GM18507 (cell line): ENCODE data around the gene CFP.

Experiments used
- DNase-seq: peaks from one replicate; pipeline ENCODE4 v3.0.0; 2011; ENCODE audit warnings: low read depth; ENCODE audit not compliant: insufficient read length; ENCODE audit errors: extremely low spot score
- FAIRE-seq: peaks from 2 replicates; lab custom pipeline; 2011; peaks lifted over from hg19 to GRCh38; lab: Jason Lieb, UNC

CFP gene

DNA sequence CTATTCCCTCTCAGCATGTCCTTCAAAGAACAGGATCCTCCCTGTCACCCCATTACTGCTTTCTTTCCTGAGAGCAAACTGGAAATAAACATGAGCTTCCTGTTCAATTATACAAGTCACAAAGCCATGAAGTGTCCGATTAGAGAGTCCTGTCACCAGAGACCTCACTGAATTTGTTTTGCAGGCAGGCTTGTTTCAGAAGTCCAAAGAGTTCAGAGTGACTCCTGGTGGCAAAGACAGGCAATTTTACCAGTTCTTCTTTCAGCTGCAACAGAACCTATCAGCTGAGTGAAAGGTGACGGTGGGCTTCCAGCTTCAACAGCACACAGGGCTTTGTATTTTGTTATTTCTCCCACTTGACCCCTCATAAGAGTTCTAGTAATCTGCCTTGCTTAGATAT, 14.2 kb upstream of the CFP start:
- FAIRE-seq = no peak

DNA sequence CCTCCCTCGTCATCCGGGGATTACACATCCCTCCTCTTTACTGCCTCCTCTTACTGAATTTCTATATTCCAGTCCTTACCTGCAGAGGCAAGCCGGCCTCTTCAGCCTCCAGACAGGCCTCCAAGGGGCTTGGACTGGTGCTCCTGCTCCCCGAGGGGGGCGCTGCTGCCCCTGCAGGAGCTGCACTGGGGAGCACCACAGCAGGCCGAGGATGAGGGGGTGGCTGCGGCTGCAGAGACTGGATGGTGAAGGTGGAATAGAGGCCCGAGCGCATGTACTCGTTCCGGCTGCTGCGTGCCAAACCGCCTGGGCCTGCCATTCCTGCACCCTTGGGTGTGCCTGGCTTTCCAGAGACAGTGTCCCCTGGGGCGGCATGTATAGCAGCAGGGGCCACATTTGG, 9.1 kb upstream of the CFP start:
- FAIRE-seq (no peak), DNase-seq (no peak)

More for the DNA sequence above, 14.2 kb upstream of the CFP start:
- no peak for DNase-seq

DNA sequence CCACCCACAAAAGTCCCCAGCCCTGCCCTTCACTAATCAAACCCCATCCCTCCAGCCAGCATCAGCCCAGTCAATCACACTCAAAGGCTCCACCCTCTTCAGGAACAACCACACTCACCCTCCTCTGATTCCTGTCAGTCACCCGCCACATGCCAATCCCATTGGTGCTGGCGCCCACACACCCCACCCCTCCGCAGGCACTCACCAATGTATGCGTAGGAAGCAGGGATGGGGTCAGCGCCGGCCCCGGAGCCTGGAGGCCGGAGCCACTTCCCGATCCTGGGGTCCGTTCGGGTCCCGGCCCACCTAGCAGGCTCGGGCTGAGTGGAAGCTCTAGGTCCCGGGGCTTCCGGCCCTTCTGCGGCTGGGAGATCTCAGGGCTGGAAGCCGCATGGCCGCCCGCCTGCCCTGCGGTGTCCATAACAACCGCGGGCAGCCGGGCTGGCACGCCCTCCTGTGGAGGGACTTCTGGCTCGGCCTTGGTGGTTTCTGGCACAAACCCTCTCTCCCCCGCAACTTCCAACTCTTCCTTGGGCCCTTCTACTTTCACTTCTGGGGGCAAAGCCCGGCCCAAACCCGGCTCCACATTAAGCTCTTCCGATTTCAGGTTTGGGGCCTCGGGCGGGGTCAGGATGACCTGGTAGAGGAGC, 7.9 kb upstream of the CFP start:
- no peak for DNase-seq
- FAIRE-seq = peak; percentile 54

DNA sequence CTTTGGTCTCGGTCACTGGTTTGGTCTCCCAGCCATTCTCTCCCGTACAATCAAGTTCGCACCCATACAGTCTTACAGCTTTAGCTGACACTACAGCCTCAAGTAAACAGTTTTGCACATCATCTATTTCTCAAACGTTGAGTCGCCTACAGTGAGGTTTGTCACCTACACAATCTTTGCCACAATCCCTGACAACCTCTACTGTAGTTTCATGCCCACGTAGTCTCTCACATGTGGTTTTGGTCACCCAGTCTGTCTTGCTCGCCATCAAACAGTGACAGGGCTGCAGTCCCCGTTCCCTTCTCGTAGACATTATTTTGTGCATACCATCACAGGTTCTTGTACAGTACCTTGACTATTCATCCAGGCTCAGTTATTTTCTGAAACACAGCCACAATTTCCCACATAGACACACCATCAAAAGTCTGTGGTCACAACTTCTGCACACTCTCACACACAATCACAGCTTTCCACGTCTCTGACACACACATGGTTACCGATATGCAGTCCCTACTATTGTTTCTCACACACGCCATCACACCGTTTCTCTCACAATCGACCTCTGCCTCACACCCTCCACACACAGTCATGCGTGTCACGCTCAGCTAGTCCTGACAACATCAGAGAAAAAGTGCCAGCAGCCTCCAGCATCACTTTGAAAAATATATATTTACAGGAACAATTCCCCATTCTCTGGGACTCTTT, 5.3 kb upstream of the CFP start:
- no peak for DNase-seq
- no peak for FAIRE-seq

DNA sequence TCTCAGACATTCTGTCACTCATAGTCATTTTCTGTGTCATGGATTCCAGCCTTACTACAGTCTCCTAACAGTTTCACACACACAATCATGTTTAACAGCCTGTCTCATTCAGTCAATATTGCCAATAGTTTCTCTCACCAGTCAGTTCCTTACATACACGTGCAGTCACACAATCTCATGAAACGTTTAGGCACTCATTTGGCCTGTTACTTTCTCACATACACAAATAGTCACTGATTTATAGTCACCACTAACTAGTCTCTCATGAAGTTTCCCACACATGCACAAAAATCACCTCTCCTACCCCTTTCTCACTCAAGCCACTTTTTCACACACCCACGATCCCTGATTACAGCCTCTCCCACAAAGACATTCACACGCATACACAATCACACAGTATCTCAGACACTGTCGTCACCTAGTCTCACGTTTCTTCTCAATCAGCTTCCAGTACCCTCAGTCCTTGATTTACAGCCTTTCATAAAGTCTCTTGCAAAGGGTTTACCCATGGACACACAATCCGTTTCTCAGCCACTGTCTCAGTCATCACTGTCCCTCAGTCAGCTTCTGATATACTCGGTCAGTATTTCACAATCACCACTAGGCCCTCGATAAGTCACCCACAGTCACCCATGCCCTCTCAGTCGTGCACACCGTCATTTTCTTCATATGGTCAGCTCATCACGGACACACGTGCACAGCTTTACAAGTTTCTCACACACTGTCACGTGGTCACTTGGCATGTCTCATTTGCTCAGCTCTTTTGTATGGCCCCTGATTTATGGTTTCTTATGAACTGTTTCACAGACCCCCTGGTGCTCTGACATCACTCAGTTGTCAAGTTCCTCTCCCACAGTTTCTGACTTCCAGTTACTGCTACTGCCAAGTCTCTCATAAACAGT, 4.2 kb upstream of the CFP start:
- no peak for DNase-seq
- FAIRE-seq = no peak

DNA sequence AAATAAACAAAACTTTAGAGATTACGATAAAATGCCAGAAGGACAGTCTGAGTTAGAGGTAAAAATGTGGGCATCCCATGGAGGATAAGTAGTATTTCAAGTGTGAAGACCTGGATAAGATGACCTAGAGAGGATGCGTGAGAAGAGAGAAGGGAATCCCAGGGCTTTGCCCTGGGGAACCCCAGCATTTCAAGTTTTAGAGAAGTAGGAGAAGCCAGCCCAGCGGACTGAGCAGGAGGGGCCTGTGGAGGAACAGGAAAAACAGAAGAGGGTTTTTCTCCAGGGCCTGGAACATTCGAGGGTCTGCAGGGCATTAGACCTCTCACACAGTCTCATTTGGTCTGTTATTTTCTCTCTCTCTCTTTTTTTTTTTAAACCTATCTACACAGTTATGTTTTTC, 2.9 kb upstream of the CFP start:
- no peak for FAIRE-seq
- DNase-seq = no peak

DNA sequence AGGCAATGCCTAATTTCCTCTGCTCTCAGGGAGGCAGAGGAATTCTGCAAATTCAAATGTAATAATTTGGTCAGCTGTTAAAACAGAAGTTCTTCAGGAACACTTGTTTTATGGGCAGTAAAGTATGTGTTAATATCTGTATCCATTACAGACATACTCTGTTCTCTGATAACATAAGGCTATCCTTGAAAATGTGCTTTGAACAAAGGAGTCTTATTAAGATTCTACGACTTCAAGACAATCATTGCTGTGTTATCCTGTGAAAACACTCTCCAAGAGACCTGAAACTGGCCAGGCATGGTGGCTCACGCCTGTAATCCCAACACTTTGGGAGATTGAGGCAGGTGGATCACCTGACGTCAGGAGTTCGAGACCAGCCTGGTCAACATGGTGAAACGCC, 1.9 kb upstream of the CFP start:
- DNase-seq (no peak), FAIRE-seq (no peak)

DNA sequence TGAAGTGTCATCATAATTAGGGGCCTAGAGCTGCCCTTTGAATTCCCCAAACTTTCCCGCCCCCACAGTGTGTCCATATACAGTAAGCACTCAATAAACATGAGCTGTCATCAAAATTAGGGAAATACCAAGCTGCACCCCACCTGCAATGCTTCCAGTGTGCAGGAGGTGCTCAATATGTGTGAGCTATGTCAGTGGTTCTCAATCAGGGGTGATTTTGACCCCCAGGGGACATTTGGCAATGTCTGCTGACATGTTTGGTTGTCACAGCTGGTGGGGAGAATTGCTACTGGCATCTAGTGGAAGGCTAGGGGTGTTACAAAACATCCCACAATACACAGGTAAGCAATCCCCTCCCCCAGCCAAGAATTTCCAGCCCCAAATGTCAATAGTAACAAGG, 748 bp downstream of the CFP start:
- no peak for DNase-seq
- FAIRE-seq = peak; percentile 68

DNA sequence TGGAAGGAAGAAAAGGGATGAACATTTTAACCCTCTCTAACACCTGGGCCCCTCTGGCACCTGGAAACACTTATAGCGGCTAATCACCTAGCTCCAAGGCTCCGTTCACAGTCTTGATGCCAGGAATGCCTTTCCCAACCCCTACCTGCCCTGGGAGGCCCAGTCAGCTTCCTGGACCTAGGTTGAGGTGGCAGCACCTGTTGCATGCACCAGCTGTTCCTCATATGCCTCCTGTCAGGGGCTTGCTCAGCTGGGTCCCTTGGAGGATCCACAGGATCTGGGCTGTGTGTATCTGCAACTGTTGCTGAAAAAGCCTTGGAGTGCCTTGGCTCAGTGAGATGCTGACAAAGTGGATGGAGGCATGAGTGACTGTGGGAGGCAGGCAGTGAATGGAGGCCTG, 4.4 kb downstream of the CFP start:
- DNase-seq (no peak), FAIRE-seq (no peak)

DNA sequence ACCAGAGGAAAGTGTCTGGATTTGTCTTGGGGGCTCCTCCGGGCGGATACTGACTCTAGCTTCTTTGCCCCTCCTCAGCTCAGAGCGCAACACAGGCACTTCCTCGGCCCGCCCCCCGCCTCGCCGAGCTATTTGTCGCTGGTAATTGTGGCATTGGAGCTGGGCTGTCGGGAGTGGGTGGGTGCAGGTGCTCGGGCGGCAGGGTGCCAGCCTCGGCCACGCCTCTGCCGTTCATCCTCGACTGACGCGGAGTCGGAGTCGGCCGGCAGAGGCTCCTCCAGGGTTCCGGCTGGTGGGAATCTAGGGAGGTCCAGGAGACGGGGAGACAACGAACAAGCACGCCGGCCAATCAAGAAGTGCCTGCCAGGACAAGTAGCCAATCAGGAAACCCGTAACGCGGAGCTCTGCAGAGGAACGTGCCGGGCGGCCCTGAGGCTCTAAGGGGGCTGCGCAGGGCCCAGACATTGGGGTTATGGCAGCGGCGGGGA, 6.1 kb downstream of the CFP start:
- FAIRE-seq = peak; percentile 61

DNA sequence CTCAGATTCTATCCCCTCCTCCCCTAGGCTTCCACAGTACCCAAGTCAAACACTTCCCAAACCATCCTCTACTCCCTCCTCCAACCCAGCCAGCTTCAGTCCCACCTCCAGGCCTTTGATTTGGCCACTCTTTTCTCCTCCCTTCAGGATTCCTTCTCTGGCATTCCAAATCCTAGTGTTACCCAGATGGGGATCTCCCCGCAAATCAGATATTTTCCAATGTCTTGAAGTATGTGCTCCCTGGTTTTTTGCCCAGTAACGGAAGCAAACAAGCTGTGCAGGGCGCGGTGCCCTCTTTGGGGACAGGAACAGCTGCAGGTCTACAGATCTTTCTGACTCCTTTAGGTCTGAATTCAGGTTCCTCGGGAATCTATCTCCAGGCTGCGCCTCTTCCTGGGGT, 7.9 kb downstream of the CFP start:
- DNase-seq (no peak), FAIRE-seq (no peak)

More for the DNA sequence above, 6.1 kb downstream of the CFP start:
- DNase-seq = no peak

DNA sequence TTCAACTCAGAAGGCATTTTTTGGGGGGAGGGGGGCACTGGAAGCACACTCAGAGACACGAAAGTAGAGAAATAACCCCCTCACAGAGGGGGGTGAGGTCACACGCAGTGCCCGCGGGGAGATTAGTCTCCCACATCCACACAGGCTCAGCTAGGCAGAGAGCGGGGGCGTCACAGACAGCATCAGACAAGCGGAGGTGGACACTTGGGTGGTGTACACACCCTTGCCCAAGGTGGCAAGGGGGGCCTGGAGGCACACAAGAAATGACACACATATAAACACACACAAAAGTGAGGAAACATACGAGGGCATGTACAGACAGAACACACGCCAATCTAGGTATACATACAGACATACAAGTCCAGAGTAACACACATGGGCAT, 9.4 kb downstream of the CFP start:
- FAIRE-seq = no peak

DNA sequence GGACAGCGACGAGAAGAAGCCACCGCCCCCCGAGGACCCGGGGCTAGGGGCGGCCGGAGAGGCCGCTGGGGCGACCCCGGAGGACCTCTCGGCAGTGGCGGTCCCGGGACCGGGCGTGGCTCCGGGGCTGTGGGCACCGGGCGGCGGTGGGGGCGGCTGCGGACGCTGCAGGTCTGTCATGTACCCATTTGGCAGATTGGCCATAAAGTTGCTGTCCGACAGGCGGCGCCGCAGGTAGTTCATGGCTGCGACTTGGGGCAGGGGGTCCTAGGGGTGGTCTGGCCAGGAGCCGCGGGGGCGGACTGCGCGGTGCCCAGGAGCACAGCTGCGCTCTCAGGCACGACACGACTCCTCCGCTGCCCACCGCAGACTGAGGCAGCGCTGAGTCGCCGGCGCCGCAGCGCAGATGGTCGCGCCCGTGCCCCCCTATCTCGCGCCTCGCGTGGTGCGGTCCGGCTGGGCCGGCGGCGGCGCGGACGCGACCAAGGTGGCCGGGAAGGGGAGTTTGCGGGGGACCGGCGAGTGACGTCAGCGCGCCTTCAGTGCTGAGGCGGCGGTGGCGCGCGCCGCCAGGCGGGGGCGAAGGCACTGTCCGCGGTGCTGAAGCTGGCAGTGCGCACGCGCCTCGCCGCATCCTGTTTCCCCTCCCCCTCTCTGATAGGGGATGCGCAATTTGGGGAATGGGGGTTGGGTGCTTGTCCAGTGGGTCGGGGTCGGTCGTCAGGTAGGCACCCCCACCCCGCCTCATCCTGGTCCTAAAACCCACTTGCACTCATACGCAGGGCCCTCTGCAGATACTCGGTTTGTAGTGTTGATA, 10.0 kb downstream of the CFP start, which contains the start of gene SYN1:
Gene SYN1 (minus strand): TSS at position 372 of the 817 bp plus-strand sequence. CDS start 129 bp downstream, at position 243.
- FAIRE-seq = peak; percentile 38
- DNase-seq = peak; percentile 65

More for the DNA sequence above, 9.4 kb downstream of the CFP start:
- no peak for DNase-seq

DNA sequence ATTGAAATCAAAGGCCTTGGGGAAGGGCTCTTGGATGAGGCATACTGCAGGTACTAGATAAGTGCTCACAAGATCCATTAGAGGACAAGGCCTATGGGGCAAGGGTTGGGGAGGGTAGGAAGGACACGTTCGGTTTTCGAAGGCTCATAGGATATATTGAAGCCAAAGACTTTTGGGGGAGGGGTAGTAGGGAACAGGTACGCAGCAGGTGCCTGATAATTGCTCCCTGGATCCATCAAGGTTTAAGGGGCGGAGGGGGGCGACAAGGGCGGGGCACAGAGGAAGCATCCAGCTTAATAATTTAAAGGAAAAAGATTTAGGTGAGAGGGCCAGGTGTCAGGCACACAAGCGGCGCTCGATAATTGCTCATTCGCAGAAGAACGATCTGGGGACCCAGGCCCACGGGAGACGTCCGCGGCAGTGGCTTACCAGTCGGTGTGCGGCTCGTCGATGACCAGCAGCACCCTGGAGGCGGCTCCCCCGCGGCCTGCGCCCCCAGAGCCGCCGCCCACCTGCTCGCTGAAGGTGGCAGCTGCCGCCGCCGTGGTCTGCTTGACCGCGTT, 10.7 kb downstream of the CFP start:
- no peak for FAIRE-seq
- no peak for DNase-seq

DNA sequence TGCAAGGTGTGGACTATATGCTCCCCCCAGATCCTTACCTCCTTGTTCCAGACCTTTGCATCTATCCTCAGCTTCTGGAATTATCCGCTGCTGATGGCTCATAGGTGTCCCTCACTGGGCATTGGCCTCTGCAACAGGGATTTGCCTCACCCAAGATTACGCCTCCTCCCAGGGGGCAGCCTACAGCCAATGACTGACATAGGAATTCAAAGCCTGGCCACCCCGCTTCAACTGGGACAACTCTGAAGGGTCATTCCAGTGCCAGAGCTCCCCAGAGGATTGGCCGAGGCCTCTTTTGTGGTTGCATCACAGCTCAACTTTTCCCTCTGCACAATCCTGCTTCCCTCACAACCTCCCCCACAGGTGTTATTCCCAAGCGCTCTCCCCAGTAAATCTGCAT, 15.1 kb downstream of the CFP start:
- DNase-seq = no peak
- FAIRE-seq = no peak

DNA sequence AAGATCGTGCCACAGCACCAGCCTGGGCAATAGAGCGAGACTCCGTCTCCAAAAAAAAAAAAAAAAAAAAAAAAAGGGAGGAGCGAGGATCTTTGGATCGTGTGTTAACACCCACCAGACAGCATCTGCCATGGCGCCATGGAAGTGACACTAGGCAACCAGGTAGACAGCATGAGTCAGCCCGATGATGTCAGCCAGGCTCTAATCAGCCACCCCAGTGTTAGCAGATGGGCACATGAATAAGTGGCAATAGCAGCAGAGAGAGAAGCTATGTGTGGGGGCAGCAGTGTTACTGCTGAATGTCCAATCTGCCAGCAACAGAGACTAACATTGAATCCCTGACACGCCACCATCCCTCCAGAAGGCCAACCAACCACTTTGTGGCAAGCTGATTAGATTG, 16.6 kb downstream of the CFP start:
- no peak for FAIRE-seq
- no peak for DNase-seq

DNA sequence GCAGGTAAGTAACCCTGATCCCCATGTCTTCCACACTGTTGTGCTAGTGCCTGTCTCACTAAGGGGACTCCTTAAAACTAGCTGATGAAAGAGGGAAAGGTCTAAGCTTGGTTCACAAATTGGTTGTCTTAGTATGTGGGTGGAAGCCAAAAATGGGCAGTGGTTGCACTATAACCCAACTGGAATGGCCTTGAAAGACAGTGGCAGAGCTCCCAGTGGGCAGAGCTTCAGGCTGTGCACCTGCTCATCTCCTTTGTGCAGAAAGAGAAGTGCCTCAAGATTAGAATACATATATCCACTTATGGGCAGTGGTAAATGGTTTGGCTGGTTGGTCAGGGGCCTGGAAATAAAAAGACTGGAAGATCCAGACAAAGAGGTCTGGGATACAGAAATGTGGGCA, 17.3 kb downstream of the CFP start:
- DNase-seq = no peak

DNA sequence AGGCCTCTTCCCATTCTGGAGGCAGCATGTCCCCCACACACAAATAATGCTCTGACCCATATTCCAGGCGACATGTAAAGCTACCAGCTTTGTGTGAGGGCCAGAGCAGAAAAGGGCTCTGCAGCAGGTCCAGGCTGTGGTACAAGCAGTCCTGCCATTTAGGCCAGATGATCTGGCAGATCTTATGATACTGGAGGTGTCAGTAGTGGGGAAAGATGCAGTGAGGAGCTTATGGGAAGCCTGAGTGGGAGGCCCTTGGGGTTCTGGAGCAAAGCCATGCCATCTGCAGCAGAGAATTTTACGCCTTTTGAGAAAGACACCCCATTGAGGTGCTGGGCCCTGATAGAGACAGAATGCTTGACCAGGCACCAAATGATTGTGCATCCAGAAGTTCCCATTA, 17.8 kb downstream of the CFP start:
- DNase-seq (no peak), FAIRE-seq (no peak)

More for the DNA sequence above, 17.3 kb downstream of the CFP start:
- no peak for FAIRE-seq

DNA sequence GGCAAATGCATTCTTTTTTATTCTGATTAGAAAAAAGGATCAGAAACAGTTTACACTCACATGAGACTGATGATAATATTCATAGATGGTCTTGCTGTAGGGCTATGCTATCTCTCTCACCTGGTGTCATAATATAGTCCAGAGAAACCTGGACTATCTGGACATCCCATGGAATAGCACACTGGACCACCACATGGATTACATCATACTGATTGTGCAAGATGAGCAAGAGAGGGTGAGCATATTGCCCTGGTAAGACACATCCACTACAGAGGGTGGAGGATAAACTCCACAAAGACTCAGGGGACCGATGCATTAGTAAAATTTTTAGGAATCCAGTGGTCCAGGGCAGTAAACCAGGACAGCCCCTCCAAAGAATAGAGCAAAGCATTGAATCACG, 18.2 kb downstream of the CFP start:
- FAIRE-seq = no peak

More for the DNA sequence above, 18.2 kb downstream of the CFP start:
- DNase-seq = no peak
